Measurements from ENCODE around the gene SEMA5A. TPM values are rescaled to one million over a fixed set of nuclear protein-coding genes. Genes with fewer than 3 reads are reported as not detected.

SEMA5A gene
- total and polyA plus RNA-seq, 7 experiments from 2014 or later = 0.25 to 0.98 (median 0.46) TPM; not detected in 1

GRCh38 chr5:9505225-9505624 lies 40.6 kb downstream of the SEMA5A start:
- CTCF ChIA-PET = no interaction called here

GRCh38 chr5:9502864-9503263 lies 43.0 kb downstream of the SEMA5A start:
- H3K4me1 Mint-ChIP-seq = no peaks in the 10 kb centered on the region
- H3K4me3 Mint-ChIP-seq = no peak overlapping the region
- DNase-seq = no peak
- H3K27me3 Mint-ChIP-seq = peaks cover 0 to 4% (median 0%) of the 10 kb centered on the region in 5 donors
- no peak overlapping the region for H3K27ac Mint-ChIP-seq
- no peaks in the 10 kb centered on the region for H3K36me3 Mint-ChIP-seq
- ChIA-PET POLR2A (no interaction called here), CTCF (no interaction called here)
- Histone ChIP-seq H3K4me1 (ENCODE audit: control insufficient read depth in 2 of 2, insufficient read depth in 2 of 2, low read length in 2 of 2) (no peaks in the 10 kb centered on the region), H3K4me3 (ENCODE audit: low read length) (no peak overlapping the region), H3K27me3 (ENCODE audit: control insufficient read depth in 2 of 2, insufficient read depth in 2 of 2, low read length in 2 of 2) (no peaks in the 10 kb centered on the region), H3K9me3 (ENCODE audit: control insufficient read depth in 2 of 3, low read length in 3 of 3) (no peaks in the 10 kb centered on the region), H3K27ac (ENCODE audit: low read depth, low read length) (no peak overlapping the region), H3K36me3 (ENCODE audit: control insufficient read depth in 2 of 3, insufficient read depth in 3 of 3, low read length in 3 of 3) (no peaks in the 10 kb centered on the region)
- intact Hi-C loops (cut with micrococcal nuclease) = no loop called here
- H3K9me3 Mint-ChIP-seq = peaks cover 0 to 3% (median 1%) of the 10 kb centered on the region in 11 donors
- no peak for ATAC-seq

More at GRCh38 chr5:9505225-9505624, 40.6 kb downstream of the SEMA5A start:
- intact Hi-C loops (cut with micrococcal nuclease) = no loop called here
- Mint-ChIP-seq H3K27me3 (peaks cover 0 to 4% (median 0%) of the 10 kb centered on the region in 5 donors), H3K27ac (no peak overlapping the region), H3K9me3 (peaks cover 0 to 8% (median 3%) of the 10 kb centered on the region in 11 donors), H3K36me3 (no peaks in the 10 kb centered on the region), H3K4me3 (no peak overlapping the region), H3K4me1 (no peaks in the 10 kb centered on the region)
- no peaks in the 10 kb centered on the region for H3K36me3 ChIP-seq (ENCODE audit: control insufficient read depth in 2 of 3, insufficient read depth in 3 of 3, low read length in 3 of 3)
- H3K27me3 ChIP-seq (ENCODE audit: control insufficient read depth in 2 of 2, insufficient read depth in 2 of 2, low read length in 2 of 2) = no peaks in the 10 kb centered on the region
- DNase-seq (no peak), ATAC-seq (no peak)
- POLR2A ChIA-PET = no interaction called here
- no peaks in the 10 kb centered on the region for H3K9me3 ChIP-seq (ENCODE audit: control insufficient read depth in 2 of 3, low read length in 3 of 3)
- H3K4me1 ChIP-seq (ENCODE audit: control insufficient read depth in 2 of 2, insufficient read depth in 2 of 2, low read length in 2 of 2) = no peaks in the 10 kb centered on the region
- H3K4me3 ChIP-seq (ENCODE audit: low read length) = no peak overlapping the region
- no peak overlapping the region for H3K27ac ChIP-seq (ENCODE audit: low read depth, low read length)

GRCh38 chr5:9502050-9502834 lies 43.6 kb downstream of the SEMA5A start:
- no peaks in the 10 kb centered on the region for H3K9me3 ChIP-seq (ENCODE audit: control insufficient read depth in 2 of 3, low read length in 3 of 3)
- no peak overlapping the region for H3K4me3 ChIP-seq (ENCODE audit: low read length)
- ChIA-PET CTCF (no interaction called here), POLR2A (no interaction called here)
- Mint-ChIP-seq H3K36me3 (no peaks in the 10 kb centered on the region), H3K4me3 (no peak overlapping the region), H3K9me3 (peaks cover 0 to 3% (median under 1%) of the 10 kb centered on the region in 11 donors), H3K4me1 (no peaks in the 10 kb centered on the region), H3K27me3 (peaks cover 0 to 4% (median 0%) of the 10 kb centered on the region in 5 donors), H3K27ac (no peak overlapping the region)
- H3K27ac ChIP-seq (ENCODE audit: low read depth, low read length) = no peak overlapping the region
- intact Hi-C loops (cut with micrococcal nuclease) = no loop called here
- H3K36me3 ChIP-seq (ENCODE audit: control insufficient read depth in 2 of 3, insufficient read depth in 3 of 3, low read length in 3 of 3) = no peaks in the 10 kb centered on the region
- no peaks in the 10 kb centered on the region for H3K27me3 ChIP-seq (ENCODE audit: control insufficient read depth in 2 of 2, insufficient read depth in 2 of 2, low read length in 2 of 2)
- no peak for ATAC-seq
- no peak for DNase-seq
- H3K4me1 ChIP-seq (ENCODE audit: control insufficient read depth in 2 of 2, insufficient read depth in 2 of 2, low read length in 2 of 2) = no peaks in the 10 kb centered on the region

- intact Hi-C loops (cut with micrococcal nuclease) = no loop called here
- H3K4me3 Mint-ChIP-seq = no peak overlapping the region
- Histone ChIP-seq H3K4me1 (ENCODE audit: control insufficient read depth in 2 of 2, insufficient read depth in 2 of 2, low read length in 2 of 2) (no peaks in the 10 kb centered on the region), H3K27ac (ENCODE audit: low read depth, low read length) (no peak overlapping the region), H3K9me3 (ENCODE audit: control insufficient read depth in 2 of 3, low read length in 3 of 3) (no peaks in the 10 kb centered on the region), H3K4me3 (ENCODE audit: low read length) (no peak overlapping the region), H3K36me3 (ENCODE audit: control insufficient read depth in 2 of 3, insufficient read depth in 3 of 3, low read length in 3 of 3) (no peaks in the 10 kb centered on the region), H3K27me3 (ENCODE audit: control insufficient read depth in 2 of 2, insufficient read depth in 2 of 2, low read length in 2 of 2) (no peaks in the 10 kb centered on the region)
- DNase-seq (no peak), ATAC-seq (no peak)
- CTCF ChIA-PET = no interaction called here
- H3K4me1 Mint-ChIP-seq = no peaks in the 10 kb centered on the region
- peaks cover 0 to 4% (median 0%) of the 10 kb centered on the region in 11 donors for H3K9me3 Mint-ChIP-seq
- H3K27me3 Mint-ChIP-seq = peaks cover 0 to 4% (median 0%) of the 10 kb centered on the region in 5 donors
- H3K27ac Mint-ChIP-seq = no peak overlapping the region
- POLR2A ChIA-PET = no interaction called here
- H3K36me3 Mint-ChIP-seq = no peaks in the 10 kb centered on the region
Observed at GRCh38 chr5:9500625-9501024, 45.2 kb downstream of the SEMA5A start.

- H3K4me3 ChIP-seq (ENCODE audit: low read length) = no peak overlapping the region
- intact Hi-C loops (cut with micrococcal nuclease) = no loop called here
- no peaks in the 10 kb centered on the region for H3K27me3 ChIP-seq (ENCODE audit: control insufficient read depth in 2 of 2, insufficient read depth in 2 of 2, low read length in 2 of 2)
- H3K9me3 Mint-ChIP-seq = peaks cover 0 to 4% (median 0%) of the 10 kb centered on the region in 11 donors
- no peak for DNase-seq
- H3K36me3 ChIP-seq (ENCODE audit: control insufficient read depth in 2 of 3, insufficient read depth in 3 of 3, low read length in 3 of 3) = no peaks in the 10 kb centered on the region
- no peaks in the 10 kb centered on the region for H3K4me1 Mint-ChIP-seq
- no peak overlapping the region for H3K27ac Mint-ChIP-seq
- no peaks in the 10 kb centered on the region for H3K4me1 ChIP-seq (ENCODE audit: control insufficient read depth in 2 of 2, insufficient read depth in 2 of 2, low read length in 2 of 2)
- ChIA-PET POLR2A (no interaction called here), CTCF (no interaction called here)
- no peak overlapping the region for H3K27ac ChIP-seq (ENCODE audit: low read depth, low read length)
- H3K4me3 Mint-ChIP-seq = no peak overlapping the region
- no peaks in the 10 kb centered on the region for H3K36me3 Mint-ChIP-seq
- no peaks in the 10 kb centered on the region for H3K9me3 ChIP-seq (ENCODE audit: control insufficient read depth in 2 of 3, low read length in 3 of 3)
- peaks cover 0 to 4% (median 0%) of the 10 kb centered on the region in 5 donors for H3K27me3 Mint-ChIP-seq
- ATAC-seq = no peak
Observed at GRCh38 chr5:9500193-9500592, 45.7 kb downstream of the SEMA5A start.

GRCh38 chr5:9499498-9499876 lies 46.4 kb downstream of the SEMA5A start:
- Mint-ChIP-seq H3K27me3 (peaks cover 0 to 4% (median 0%) of the 10 kb centered on the region in 5 donors), H3K4me1 (no peaks in the 10 kb centered on the region), H3K4me3 (no peak overlapping the region), H3K27ac (no peak overlapping the region), H3K9me3 (peaks cover 0 to 4% (median 0%) of the 10 kb centered on the region in 11 donors), H3K36me3 (no peaks in the 10 kb centered on the region)
- Histone ChIP-seq H3K9me3 (ENCODE audit: control insufficient read depth in 2 of 3, low read length in 3 of 3) (no peaks in the 10 kb centered on the region), H3K4me3 (ENCODE audit: low read length) (no peak overlapping the region), H3K27ac (ENCODE audit: low read depth, low read length) (no peak overlapping the region), H3K27me3 (ENCODE audit: control insufficient read depth in 2 of 2, insufficient read depth in 2 of 2, low read length in 2 of 2) (no peaks in the 10 kb centered on the region), H3K4me1 (ENCODE audit: control insufficient read depth in 2 of 2, insufficient read depth in 2 of 2, low read length in 2 of 2) (no peaks in the 10 kb centered on the region), H3K36me3 (ENCODE audit: control insufficient read depth in 2 of 3, insufficient read depth in 3 of 3, low read length in 3 of 3) (no peaks in the 10 kb centered on the region)
- ATAC-seq (no peak), DNase-seq (no peak)
- ChIA-PET POLR2A (no interaction called here), CTCF (no interaction called here)
- intact Hi-C loops (cut with micrococcal nuclease) = no loop called here
